ENCODE data around the gene SRCAP. TPM values are rescaled to one million over a fixed set of nuclear protein-coding genes. Genes with fewer than 3 reads are reported as not detected.

Gene SRCAP
- total and polyA plus RNA-seq, 2 of the 8 experiments (the other 6 are each of a cell fraction or from before 2014, with no cell fraction given) = 5.5 to 54.3 TPM

GRCh38 chr16:30720086-30720485 is 21.1 kb downstream of the SRCAP start:
- no peak overlapping the region for H3K4ac ChIP-seq (replicated peaks; ENCODE audit: insufficient read length, low read depth, low read length)
- no peak overlapping the region for H3K4me2 ChIP-seq (ENCODE audit: insufficient read depth in 1 of 2, low read depth in 2 of 2, low read length in 2 of 2)
- H3K36me3 ChIP-seq (ENCODE audit: control insufficient read depth in 2 of 4, insufficient read depth in 4 of 4, low read length in 3 of 4) = peaks cover 48 to 85% (median 75%) of the 10 kb centered on the region in 4 experiments
- no peak overlapping the region for H4K91ac ChIP-seq (replicated peaks; ENCODE audit: insufficient read length, low read length)
- H2BK120ac ChIP-seq (replicated peaks; ENCODE audit: low read depth, low read length) = no peak overlapping the region
- no peak overlapping the region for H2BK20ac ChIP-seq (ENCODE audit: low read length)
- no peak overlapping the region for H3K56ac ChIP-seq (replicated peaks; ENCODE audit: insufficient read length, low read depth, low read length)
- H2AK5ac ChIP-seq (ENCODE audit: low read depth, low read length) = no peak overlapping the region
- no peak overlapping the region for H2BK12ac ChIP-seq (ENCODE audit: low read depth, low read length)
- H3K79me2 ChIP-seq (ENCODE audit: control insufficient read depth in 1 of 2, insufficient read depth in 2 of 2, low read length in 2 of 2) = no peaks in the 10 kb centered on the region
- H3K79me1 ChIP-seq (ENCODE audit: low read depth, low read length) = peaks cover 6% of the 10 kb centered on the region; the same call in 1 of the 2 replicates
- H3K4me3 ChIP-seq (ENCODE audit: extremely low read depth in 1 of 4, insufficient read depth in 2 of 4, low read depth in 3 of 4, low read length in 4 of 4) = no peak overlapping the region
- no peak overlapping the region for H3K9ac ChIP-seq (replicated peaks in 1 of 4; ENCODE audit: extremely low read depth in 1 of 4, low read depth in 3 of 4, low read length in 3 of 4)
- H2BK5ac ChIP-seq (ENCODE audit: low read depth, low read length) = no peak overlapping the region
- H3K14ac ChIP-seq (ENCODE audit: insufficient read length) = no peak overlapping the region
- H4K8ac ChIP-seq (ENCODE audit: extremely low read depth, insufficient read depth, low read length) = no peak overlapping the region
- no peak overlapping the region for H4K5ac ChIP-seq (ENCODE audit: insufficient read length, low read depth, low read length)
- H3K18ac ChIP-seq (ENCODE audit: extremely low read depth, low read length) = no peak overlapping the region
- H3K9me3 ChIP-seq (ENCODE audit: insufficient read depth in 2 of 2, low read depth in 1 of 2, low read length in 1 of 2) = no peaks in the 10 kb centered on the region
- FAIRE-seq = no peak
- peaks cover 8 to 29% of the 10 kb centered on the region in 2 experiments for H4K20me1 ChIP-seq (replicated peaks in 1 of 2; ENCODE audit: control insufficient read depth in 1 of 2, insufficient read depth in 2 of 2, low read length in 2 of 2)
- H2BK15ac ChIP-seq (ENCODE audit: low read length) = no peak overlapping the region
- POLR2A ChIA-PET (ENCODE audit: partially characterized antibody) = interaction anchor here (1.3 to 6.8 kb wide), 6 partner anchors 8 to 36 kb away, joined by 3 to 80 read pairs (median 14); partner anchors contain the start of gene SRCAP
- CTCF ChIA-PET (ENCODE audit: partially characterized antibody) = interaction anchor here (1.1 kb wide), 1 partner anchor 27 kb away, joined by 3 read pairs; no protein-coding TSS in a partner anchor
- H3K23me2 ChIP-seq (ENCODE audit: low read depth, low read length) = no peaks in the 10 kb centered on the region; the same call in 1 of the 2 replicates
- H2AFZ ChIP-seq (ENCODE audit: low read length) = no peak overlapping the region
- no peak for TF ChIP-seq ZNF274 (IDR thresholded peaks at IDR 0.05; ENCODE audit: borderline replicate concordance, extremely low read depth, low read length)
- no peak for TF ChIP-seq RXRA (IDR thresholded peaks at IDR 0.05; ENCODE audit: insufficient read depth, low read depth, low read length)
- TF ChIP-seq CEBPB (IDR thresholded peaks at IDR 0.05; ENCODE audit: low read depth, low read length) = no peak
- TF ChIP-seq CREB1 (IDR thresholded peaks at IDR 0.05) = no peak
- no peak for TF ChIP-seq HDAC6 (IDR thresholded peaks at IDR 0.05; ENCODE audit: low read depth, low read length)
- no peak for TF ChIP-seq NANOG (IDR thresholded peaks at IDR 0.05; ENCODE audit: insufficient read depth, low read depth, low read length, poor library complexity, severe bottlenecking)
- no peak for TF ChIP-seq POU5F1 (IDR thresholded peaks at IDR 0.05; ENCODE audit: low read depth, low read length)
- no peak for TF ChIP-seq GABPA (IDR thresholded peaks at IDR 0.05; ENCODE audit: borderline replicate concordance, insufficient read depth, low read length)
- no peak for TF ChIP-seq TBP (IDR thresholded peaks at IDR 0.05; ENCODE audit: low read depth, low read length)
- no peak for TF ChIP-seq CBX5 (IDR thresholded peaks at IDR 0.05; ENCODE audit: low read depth, low read length)
- TF ChIP-seq TAF7 (optimal IDR thresholded peaks at IDR 0.05; ENCODE audit: borderline replicate concordance, low read depth, low read length) = no peak
- TF ChIP-seq POLR2AphosphoS5 (IDR thresholded peaks at IDR 0.05; ENCODE audit: low read depth, low read length) = no peak
- no peak for TF ChIP-seq MAFK (IDR thresholded peaks at IDR 0.05; ENCODE audit: low read depth, low read length)
- TF ChIP-seq EGR1 (IDR thresholded peaks at IDR 0.05; ENCODE audit: borderline replicate concordance, low read depth, low read length) = no peak
- H3K27ac ChIP-seq (ENCODE audit: low read depth, low read length) = no peak overlapping the region
- DNase-seq (ENCODE audit: low read depth in 1 of 2, low spot score in 2 of 2) = no peak
- WGBS, 2 experiments (ENCODE audit: extremely low coverage in 1 of 2, insufficient coverage in 1 of 2, insufficient read length in 1 of 2, insufficient replicate concordance in 2 of 2, low coverage in 1 of 2, low lambda C conversion rate in 2 of 2, missing lambda C conversion rate in 1 of 2) = 94% methylated on average over 11 of the region's 11 CpGs; no CpG with 5 or more reads in 1 of the 2 experiments
- no peaks in the 10 kb centered on the region for H3K27me3 ChIP-seq (replicated peaks in 1 of 4; ENCODE audit: control insufficient read depth in 3 of 4, extremely low read depth in 1 of 4, insufficient read depth in 3 of 4, low read length in 3 of 4)
- no peaks in the 10 kb centered on the region for H3K4me1 ChIP-seq (replicated peaks in 1 of 4; ENCODE audit: control insufficient read depth in 3 of 4, insufficient read depth in 4 of 4, low read length in 3 of 4)
- H3K23ac ChIP-seq (ENCODE audit: insufficient read length) = no peak overlapping the region

Measured in H1 (cell line).